GM18868 (cell line): ENCODE measurements around the gene CCL3.
A peak's percentile ranks its signal among the peaks of the same experiment; 100 is the strongest.
"Not testable (repeated sequence)": the region's sequence is repeated elsewhere in the genome, so short reads cannot be mapped to it uniquely, and the experiment has no call there.

Experiments
- ATAC-seq: cut with Tn5 transposase; IDR thresholded peaks from one replicate; pipeline ENCODE4 v1.9.1; 2021; ENCODE audit warnings: mild to moderate bottlenecking, moderate library complexity; ENCODE audit not compliant: unreplicated experiment

Gene CCL3

GRCh38 chr17:36087897-36088572, 1.9 kb downstream of the CCL3 start:
- not testable (repeated sequence) for ATAC-seq

DNA sequence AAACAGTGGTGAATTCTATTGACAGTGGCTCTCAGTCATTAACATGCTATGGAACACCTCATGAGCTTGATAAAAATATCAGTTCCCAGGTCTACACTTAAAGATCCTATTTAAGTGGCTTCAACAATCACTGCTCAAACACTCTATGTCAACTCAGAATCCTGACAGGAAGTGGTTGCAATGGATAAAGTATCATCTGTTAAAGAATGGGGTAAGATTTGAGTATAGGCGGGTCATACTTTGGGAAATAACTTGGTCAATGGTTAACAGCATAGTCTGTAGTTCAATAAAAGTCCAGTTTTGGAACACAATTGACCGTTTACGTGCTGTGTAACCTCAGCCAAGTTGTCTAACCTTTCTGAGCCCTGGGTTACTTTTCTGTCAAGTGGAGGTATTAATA, 2.5 kb downstream of the CCL3 start:
- not testable (repeated sequence) for ATAC-seq

GRCh38 chr17:36086791-36087190, 3.2 kb downstream of the CCL3 start:
- ATAC-seq = no peak

GRCh38 chr17:36085765-36086164, 4.2 kb downstream of the CCL3 start:
- no peak for ATAC-seq

DNA sequence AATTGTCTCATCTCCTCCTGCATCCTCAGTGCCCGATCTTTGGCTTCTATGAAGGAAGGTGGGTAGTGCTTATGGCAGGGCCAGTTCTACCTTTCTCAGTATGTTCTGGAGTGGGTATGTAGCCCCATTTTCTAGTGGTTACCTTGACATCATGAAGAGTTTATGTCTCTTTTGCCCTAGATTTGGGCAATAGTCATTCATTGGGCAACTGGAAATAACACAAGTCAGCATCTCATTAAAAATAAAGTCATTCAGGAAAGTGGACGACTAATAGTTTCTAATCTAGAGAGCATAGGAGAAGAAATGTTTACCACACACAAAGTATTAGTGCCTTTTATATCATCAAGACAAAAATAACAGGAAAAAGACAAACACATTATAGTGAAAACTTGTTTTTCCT, 6.3 kb downstream of the CCL3 start:
- not testable (repeated sequence) for ATAC-seq

DNA sequence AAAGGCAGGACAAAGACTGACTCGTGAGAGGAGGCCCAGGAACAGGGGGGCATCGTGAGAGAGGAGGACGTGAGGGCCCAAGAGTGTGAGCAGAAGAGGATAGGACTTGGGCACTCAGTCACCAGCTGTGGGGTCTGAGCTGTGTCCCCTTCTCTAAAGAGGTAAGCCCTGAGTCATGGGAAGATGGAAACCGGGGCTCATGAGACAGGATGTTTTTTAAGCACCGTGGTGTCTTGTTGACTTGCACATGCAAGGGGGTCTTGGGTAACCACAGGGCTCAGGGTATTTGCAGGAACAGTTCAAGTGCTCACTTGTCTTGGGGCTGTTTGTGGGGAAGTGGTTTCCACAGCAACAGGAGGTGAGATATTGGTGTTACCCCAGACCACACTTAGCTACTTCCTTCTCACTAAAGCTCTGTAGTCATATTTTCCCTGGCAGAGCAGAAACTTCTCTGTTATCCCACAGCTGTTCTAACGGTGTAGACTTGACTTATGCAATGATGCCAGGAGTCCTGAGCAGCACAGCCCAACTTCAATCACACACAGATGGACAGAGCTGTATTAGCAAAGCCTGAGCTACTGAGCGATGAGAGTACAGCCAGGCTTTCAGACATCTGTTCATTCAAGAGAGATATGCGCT, 7.3 kb downstream of the CCL3 start:
- peak; percentile 71 for ATAC-seq

- ATAC-seq = peak; percentile 39
These were observed 8.1 kb downstream of the CCL3 start for GRCh38 chr17:36081681-36082471.

GRCh38 chr17:36074365-36074764, 15.6 kb downstream of the CCL3 start:
- no peak for ATAC-seq

- ATAC-seq = no peak
These were observed 17.4 kb downstream of the CCL3 start for GRCh38 chr17:36072431-36073121.

- no peak for ATAC-seq
These were observed 18.2 kb downstream of the CCL3 start for GRCh38 chr17:36071751-36072150.

- no peak for ATAC-seq
These were observed 19.5 kb downstream of the CCL3 start for GRCh38 chr17:36070427-36070826.

GRCh38 chr17:36069136-36069535, 20.8 kb downstream of the CCL3 start:
- ATAC-seq = no peak

DNA sequence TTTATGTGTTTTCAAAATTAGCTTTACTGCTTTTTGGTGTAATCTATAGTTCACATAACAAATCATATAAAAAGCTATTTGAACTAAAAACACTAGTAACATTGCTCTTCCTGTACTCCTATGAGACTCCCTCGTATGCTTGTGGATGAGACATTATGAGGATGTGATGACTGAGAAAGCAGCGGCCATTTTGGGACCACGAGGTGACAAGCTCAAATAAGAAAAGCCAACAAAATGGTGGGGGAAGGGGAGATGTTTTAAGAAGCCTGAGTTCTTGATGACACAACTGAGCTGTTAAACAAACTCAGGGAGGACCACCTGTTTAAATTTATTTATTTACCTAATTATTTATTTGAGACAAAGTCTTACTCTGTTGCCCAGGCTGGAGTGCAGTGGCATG, 21.4 kb downstream of the CCL3 start:
- no peak for ATAC-seq

DNA sequence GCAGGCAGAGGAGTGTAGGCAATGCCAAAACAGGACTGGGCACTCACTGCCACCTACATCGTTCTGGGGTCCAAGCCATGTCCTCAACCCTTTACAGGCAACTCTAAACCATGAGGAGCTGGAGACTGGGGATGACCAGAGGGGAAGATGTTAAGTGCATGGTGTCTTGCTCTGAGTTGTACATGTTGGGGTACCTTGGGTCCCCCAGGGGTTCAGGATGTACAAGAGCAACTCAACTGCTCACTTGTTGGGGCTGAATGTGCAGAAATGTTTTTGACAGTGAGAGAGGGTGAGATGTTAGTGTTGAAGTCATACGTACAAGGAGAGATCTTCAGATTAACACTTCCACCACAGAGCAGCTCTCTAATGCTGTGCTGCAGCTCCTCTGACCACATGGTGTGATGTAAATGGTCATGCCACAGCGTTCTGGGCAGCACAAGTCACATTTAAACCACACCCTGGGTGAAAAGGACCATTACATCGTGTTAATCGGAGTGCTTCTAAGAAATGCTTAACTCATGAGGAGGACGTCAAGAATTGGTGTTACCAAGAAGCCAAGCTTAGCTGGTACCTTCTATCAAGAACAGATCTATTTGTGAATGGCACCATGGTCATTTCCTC, 23.5 kb downstream of the CCL3 start:
- ATAC-seq = no peak

DNA sequence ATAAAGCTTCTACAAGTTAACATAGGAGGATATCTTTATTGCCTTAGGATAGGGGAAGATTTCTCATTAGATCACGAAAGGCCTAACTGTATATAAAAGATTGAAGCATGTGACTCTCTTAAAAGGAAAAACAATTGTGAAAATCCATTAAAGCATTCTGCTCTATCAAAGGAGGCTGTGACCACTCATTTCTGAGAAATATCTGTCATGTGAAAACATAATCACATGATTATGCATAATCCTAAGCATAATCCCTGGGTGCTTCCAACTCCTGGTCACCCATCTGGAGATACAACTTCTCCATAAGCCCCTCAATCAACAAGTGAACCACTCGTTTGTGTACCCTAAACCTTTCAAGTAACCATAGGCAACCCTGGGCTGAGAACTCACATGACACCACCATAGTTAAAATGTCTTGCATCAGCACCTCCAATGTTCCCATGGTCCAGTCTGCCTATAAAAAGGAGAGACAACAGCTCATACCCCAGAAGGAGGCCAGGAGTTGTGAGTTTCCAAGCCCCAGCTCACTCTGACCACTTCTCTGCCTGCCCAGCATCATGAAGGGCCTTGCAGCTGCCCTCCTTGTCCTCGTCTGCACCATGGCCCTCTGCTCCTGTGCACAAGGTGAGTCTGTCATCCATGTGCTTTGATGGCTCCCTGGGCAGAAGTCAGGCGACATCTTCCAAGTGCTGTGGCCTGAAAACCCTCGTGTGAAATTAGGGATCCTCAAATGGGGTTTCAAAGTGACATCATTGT, 26.0 kb downstream of the CCL3 start, which contains the start of gene CCL18:
CCL18 (plus strand) TSS at position 487 of the 756 bp plus-strand sequence; CDS start at position 558, 71 bp downstream.
- no peak for ATAC-seq

- ATAC-seq = no peak
These were observed 29.1 kb downstream of the CCL3 start for GRCh38 chr17:36060816-36061215.

- ATAC-seq = no peak
These were observed 30.5 kb downstream of the CCL3 start for GRCh38 chr17:36059406-36059805.

- no peak for ATAC-seq
These were observed 32.0 kb downstream of the CCL3 start for GRCh38 chr17:36057911-36058310.

GRCh38 chr17:36055921-36056520, 33.9 kb downstream of the CCL3 start:
- no peak for ATAC-seq

GRCh38 chr17:36055171-36055570, 34.8 kb downstream of the CCL3 start:
- no peak for ATAC-seq
